GM12874 (cell line): ENCODE data around the gene NQO2.

ENCODE experiments used
- CTCF ChIP-seq: IDR thresholded peaks from 2 replicates; pipeline ENCODE4 v1.5.1; 2011; ENCODE audit warnings: low read depth, mild to moderate bottlenecking, control low read depth, low read length, moderate library complexity; ENCODE audit not compliant: insufficient read depth

The NQO2 gene

GRCh38 chr6:3046295-3046694, 46.6 kb downstream of the NQO2 start:
- TF ChIP-seq CTCF: no peak

GRCh38 chr6:3052481-3053230, 53.0 kb downstream of the NQO2 start:
- no peak for TF ChIP-seq CTCF

- TF ChIP-seq CTCF: no peak
Measured at GRCh38 chr6:3053231-3053508, 53.5 kb downstream of the NQO2 start.

- TF ChIP-seq CTCF: no peak
Measured at GRCh38 chr6:3057063-3057770, 57.5 kb downstream of the NQO2 start.

GRCh38 chr6:3058957-3059356, 59.3 kb downstream of the NQO2 start:
- TF ChIP-seq CTCF: no peak

GRCh38 chr6:3061501-3061941, 61.8 kb downstream of the NQO2 start:
- TF ChIP-seq CTCF: no peak

- no peak for TF ChIP-seq CTCF
Measured at GRCh38 chr6:3063733-3064700, 64.3 kb downstream of the NQO2 start.
